ENCODE measurements around the gene PAPPA.
A peak's percentile ranks its signal among the peaks of the same experiment; 100 is the strongest.

Gene PAPPA

DNA sequence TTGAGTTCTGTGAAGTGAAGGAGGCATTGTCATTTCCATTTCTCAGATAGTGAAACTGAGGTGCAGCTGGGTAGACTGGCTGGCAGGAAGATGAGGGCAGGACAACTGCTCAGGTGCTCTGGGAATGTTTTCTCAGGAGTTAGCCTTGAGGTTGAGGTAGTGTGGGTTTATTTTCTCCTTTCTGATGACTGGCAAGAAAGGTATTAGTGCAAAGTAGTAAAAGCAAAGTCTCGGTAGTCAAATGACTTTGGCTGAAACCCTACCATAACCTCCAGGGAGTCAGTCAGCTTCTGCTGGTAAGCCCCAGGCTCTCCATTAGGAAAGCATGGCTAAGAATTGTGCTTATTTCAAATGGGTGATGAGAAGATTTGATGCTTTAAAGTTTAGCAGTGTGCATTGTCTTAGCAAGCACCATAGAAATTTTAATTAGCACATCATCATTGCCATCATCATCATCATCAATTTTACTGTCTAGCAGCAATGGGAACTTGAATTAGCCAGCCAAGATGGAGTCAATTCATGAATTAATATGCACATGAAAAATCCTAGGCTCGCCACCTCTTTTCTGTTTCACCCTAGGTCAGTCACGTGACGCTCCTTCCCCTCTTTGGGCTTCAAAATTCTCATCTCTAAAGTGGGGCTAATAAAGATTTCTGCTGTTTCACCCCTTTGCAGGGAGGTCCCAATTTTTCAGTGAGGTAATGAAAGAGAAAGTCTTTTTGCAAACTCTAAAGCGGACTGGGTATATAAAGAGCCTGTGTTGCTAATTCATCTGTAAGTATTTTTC lies 10.7 kb upstream of the PAPPA start:
- Histone ChIP-seq H3K4me3 (ENCODE audit: low read length) (no peak overlapping the region), H3K9me3 (ENCODE audit: low read length) (no peaks in the 10 kb centered on the region), H3K36me3 (ENCODE audit: insufficient read depth, low read length) (no peaks in the 10 kb centered on the region), H3K27me3 (ENCODE audit: insufficient read depth, low read length) (no peaks in the 10 kb centered on the region), H3K4me1 (ENCODE audit: insufficient read depth, low read length) (no peaks in the 10 kb centered on the region), H2AFZ (ENCODE audit: low read depth, low read length) (no peak overlapping the region)

DNA sequence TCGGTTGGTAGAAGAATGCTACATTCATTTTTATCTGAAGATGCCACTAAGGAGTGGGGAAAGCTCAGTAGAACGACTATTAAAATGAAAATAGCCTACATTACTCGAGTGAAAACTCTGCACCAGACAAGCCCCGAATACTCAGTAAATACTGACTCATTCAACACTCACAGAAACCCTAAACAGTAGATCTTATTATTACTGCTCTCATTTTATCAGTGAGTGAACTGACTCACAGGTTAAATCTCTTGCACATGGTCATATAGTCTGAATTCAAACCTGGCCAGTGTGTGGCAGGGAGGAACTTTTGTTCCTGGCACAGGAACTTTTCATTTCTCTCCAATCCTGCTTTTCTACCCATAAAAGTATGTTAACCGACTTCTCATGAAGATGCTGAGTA lies 9.6 kb upstream of the PAPPA start:
- H3K27me3 ChIP-seq (ENCODE audit: insufficient read depth, low read length), result no peaks in the 10 kb centered on the region
- H2AFZ ChIP-seq (ENCODE audit: low read depth, low read length), result no peak overlapping the region
- H3K9me3 ChIP-seq (ENCODE audit: low read length), result no peaks in the 10 kb centered on the region
- H3K4me1 ChIP-seq (ENCODE audit: insufficient read depth, low read length), result no peaks in the 10 kb centered on the region
- H3K36me3 ChIP-seq (ENCODE audit: insufficient read depth, low read length), result no peaks in the 10 kb centered on the region
- no peak overlapping the region for H3K4me3 ChIP-seq (ENCODE audit: low read length)

DNA sequence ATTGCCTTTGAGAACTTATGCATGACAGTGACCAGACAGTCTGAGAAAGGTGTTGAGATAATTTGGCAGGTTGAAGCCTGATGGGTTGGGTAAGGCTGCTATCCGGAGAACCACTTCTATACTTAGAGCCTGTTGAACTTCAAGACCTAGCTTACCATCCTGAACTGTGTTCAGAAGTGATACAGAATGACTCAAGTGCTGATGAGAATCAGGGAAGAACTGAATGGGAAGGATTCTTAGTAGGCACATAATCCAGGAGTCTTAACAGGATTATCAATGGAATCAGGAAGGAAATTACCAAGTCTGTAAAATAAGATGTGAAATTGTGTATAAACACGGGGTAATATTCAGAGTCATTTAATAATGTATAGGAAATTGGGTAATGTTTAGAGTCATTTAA lies 9.0 kb upstream of the PAPPA start:
- Histone ChIP-seq H3K4me1 (ENCODE audit: insufficient read depth, low read length) (no peaks in the 10 kb centered on the region), H3K36me3 (ENCODE audit: insufficient read depth, low read length) (no peaks in the 10 kb centered on the region), H3K27me3 (ENCODE audit: insufficient read depth, low read length) (no peaks in the 10 kb centered on the region), H3K9me3 (ENCODE audit: low read length) (no peaks in the 10 kb centered on the region), H3K4me3 (ENCODE audit: low read length) (no peak overlapping the region), H2AFZ (ENCODE audit: low read depth, low read length) (no peak overlapping the region)

DNA sequence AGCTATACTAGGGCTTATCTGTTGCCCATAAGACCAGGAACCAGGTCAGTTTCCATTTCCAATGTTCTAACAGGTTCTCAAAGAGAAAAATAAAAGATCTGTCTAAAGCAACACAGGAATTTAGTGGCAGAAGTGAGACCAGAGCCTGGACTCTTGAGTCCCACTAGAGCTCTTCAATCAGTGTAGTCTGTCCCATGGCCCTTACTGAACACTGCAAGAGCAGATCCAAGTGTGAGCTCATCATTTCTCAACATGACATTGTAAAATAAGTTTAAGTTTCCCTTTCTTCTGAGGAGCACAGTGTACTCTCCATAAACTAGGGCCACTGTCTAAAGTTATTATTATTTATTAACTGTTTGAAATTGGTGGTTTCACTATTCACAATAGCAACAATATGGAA lies 8.6 kb upstream of the PAPPA start:
- no peaks in the 10 kb centered on the region for H3K27me3 ChIP-seq (ENCODE audit: insufficient read depth, low read length)
- H3K4me3 ChIP-seq (ENCODE audit: low read length), result no peak overlapping the region
- H3K9me3 ChIP-seq (ENCODE audit: low read length), result no peaks in the 10 kb centered on the region
- no peak overlapping the region for H2AFZ ChIP-seq (ENCODE audit: low read depth, low read length)
- H3K36me3 ChIP-seq (ENCODE audit: insufficient read depth, low read length), result no peaks in the 10 kb centered on the region
- H3K4me1 ChIP-seq (ENCODE audit: insufficient read depth, low read length), result no peaks in the 10 kb centered on the region

DNA sequence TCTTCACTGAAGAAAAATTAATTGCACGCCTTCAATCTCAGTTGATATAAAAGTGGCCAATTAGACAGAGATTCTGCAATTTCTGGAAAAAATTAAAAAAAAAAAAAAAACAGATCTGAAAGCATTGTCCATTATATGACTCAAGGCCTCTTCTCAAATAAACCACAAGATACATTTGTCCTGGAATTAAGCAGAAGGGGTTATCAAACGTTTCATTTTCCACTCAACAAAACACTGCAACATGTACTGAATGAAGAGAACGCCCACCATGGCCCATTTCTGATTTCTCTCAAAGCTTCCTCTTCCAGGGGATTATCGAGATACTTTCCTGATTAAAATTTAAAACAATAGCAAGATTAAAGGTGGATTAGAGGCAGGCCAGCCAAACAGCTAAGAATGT lies 5.8 kb upstream of the PAPPA start:
- H3K4me1 ChIP-seq (ENCODE audit: insufficient read depth, low read length), result peaks cover 2% of the 10 kb centered on the region
- no peak overlapping the region for H2AFZ ChIP-seq (ENCODE audit: low read depth, low read length)
- H3K9me3 ChIP-seq (ENCODE audit: low read length), result no peaks in the 10 kb centered on the region
- no peak overlapping the region for H3K4me3 ChIP-seq (ENCODE audit: low read length)
- no peaks in the 10 kb centered on the region for H3K36me3 ChIP-seq (ENCODE audit: insufficient read depth, low read length)
- no peaks in the 10 kb centered on the region for H3K27me3 ChIP-seq (ENCODE audit: insufficient read depth, low read length)

DNA sequence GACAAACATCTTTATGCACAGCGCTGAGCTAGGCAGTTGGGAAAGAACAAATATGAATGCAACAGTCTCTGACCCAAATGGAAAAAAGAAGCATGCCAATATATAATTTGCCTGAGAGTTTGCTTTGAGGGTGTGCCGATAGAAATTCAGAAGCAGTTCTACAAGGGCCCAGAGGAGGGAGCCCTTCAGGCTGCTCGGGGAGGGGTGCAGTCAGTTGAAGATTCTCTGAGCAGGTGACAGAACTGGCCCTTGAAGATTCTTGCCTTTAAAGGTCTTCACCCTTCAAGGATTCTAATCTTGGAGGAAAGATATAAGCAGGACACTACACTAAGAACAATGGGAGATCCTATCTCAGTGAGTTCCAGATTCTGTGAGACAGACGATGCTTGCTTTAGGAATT lies 3.7 kb upstream of the PAPPA start:
- H3K4me3 ChIP-seq (ENCODE audit: low read length), result no peak overlapping the region
- H3K9me3 ChIP-seq (ENCODE audit: low read length), result no peaks in the 10 kb centered on the region
- H3K36me3 ChIP-seq (ENCODE audit: insufficient read depth, low read length), result no peaks in the 10 kb centered on the region
- H2AFZ ChIP-seq (ENCODE audit: low read depth, low read length), result no peak overlapping the region
- no peaks in the 10 kb centered on the region for H3K27me3 ChIP-seq (ENCODE audit: insufficient read depth, low read length)
- H3K4me1 ChIP-seq (ENCODE audit: insufficient read depth, low read length), result peaks cover 14% of the 10 kb centered on the region

DNA sequence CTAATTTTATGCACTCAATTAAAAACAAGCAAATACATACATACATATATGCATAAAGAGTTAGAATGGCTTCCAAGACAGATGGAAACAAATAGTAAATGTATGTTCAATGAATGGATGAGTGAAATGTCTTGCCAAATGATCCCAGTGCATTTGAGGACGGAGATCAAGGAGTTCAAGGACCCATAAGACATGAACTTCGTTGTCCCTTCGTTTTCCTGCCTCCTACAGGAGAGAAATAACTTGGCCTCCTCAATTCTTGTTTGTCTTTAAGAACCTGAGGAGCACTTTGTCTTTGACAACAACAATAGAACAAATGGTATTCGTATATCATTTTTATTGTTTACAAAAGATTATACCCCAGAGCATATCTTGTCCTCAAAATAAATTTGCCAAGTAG lies 2.4 kb upstream of the PAPPA start:
- Histone ChIP-seq H2AFZ (ENCODE audit: low read depth, low read length) (no peak overlapping the region), H3K4me3 (ENCODE audit: low read length) (no peak overlapping the region), H3K9me3 (ENCODE audit: low read length) (no peaks in the 10 kb centered on the region), H3K36me3 (ENCODE audit: insufficient read depth, low read length) (no peaks in the 10 kb centered on the region), H3K4me1 (ENCODE audit: insufficient read depth, low read length) (peaks cover 25% of the 10 kb centered on the region), H3K27me3 (ENCODE audit: insufficient read depth, low read length) (no peaks in the 10 kb centered on the region)

DNA sequence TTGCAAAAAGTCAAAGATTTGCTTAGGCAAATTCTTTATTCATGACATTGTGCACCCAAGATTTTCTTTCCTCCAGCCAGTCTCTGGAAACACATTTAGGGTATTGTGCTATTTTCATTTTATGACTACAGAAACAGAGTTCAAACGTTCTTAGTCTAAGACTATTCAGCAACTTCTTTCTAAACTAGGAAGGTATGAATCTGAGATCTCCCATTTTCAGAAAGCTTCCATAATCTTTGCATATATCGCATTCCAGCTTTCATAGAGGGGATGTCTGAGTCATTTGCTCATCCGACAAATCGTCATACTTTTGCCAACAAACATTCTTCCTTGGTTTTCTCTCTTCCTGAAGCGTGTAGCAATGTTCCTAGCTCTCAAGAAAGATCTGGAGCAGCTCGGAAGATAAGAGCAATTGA lies 1.6 kb upstream of the PAPPA start:
- no peaks in the 10 kb centered on the region for H3K9me3 ChIP-seq (ENCODE audit: low read length)
- H3K4me1 ChIP-seq (ENCODE audit: insufficient read depth, low read length), result peaks cover 33% of the 10 kb centered on the region
- no peak overlapping the region for H2AFZ ChIP-seq (ENCODE audit: low read depth, low read length)
- H3K27me3 ChIP-seq (ENCODE audit: insufficient read depth, low read length), result no peaks in the 10 kb centered on the region
- no peaks in the 10 kb centered on the region for H3K36me3 ChIP-seq (ENCODE audit: insufficient read depth, low read length)
- no peak overlapping the region for H3K4me3 ChIP-seq (ENCODE audit: low read length)

DNA sequence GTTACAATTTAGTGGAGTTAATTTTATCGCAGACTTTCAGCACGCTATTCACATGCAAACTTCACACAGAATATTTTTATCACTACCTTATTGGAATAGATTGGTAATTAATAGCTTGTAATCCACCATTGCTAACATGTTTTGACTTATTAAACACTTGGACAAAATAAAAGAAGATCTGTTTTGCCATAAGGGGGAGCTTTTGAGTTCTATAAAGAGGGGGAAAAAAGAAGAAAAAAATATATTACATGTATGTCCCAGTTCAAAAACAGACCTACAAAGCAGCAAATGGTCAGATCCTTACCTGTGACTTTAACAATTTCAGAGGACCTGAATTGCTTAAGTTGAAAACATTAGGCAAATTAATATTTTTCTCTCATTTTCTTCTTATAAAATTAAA lies 1.2 kb upstream of the PAPPA start:
- Histone ChIP-seq H3K36me3 (ENCODE audit: insufficient read depth, low read length) (no peaks in the 10 kb centered on the region), H2AFZ (ENCODE audit: low read depth, low read length) (no peak overlapping the region), H3K27me3 (ENCODE audit: insufficient read depth, low read length) (no peaks in the 10 kb centered on the region), H3K4me3 (ENCODE audit: low read length) (no peak overlapping the region), H3K9me3 (ENCODE audit: low read length) (no peaks in the 10 kb centered on the region), H3K4me1 (ENCODE audit: insufficient read depth, low read length) (peaks cover 36% of the 10 kb centered on the region)

DNA sequence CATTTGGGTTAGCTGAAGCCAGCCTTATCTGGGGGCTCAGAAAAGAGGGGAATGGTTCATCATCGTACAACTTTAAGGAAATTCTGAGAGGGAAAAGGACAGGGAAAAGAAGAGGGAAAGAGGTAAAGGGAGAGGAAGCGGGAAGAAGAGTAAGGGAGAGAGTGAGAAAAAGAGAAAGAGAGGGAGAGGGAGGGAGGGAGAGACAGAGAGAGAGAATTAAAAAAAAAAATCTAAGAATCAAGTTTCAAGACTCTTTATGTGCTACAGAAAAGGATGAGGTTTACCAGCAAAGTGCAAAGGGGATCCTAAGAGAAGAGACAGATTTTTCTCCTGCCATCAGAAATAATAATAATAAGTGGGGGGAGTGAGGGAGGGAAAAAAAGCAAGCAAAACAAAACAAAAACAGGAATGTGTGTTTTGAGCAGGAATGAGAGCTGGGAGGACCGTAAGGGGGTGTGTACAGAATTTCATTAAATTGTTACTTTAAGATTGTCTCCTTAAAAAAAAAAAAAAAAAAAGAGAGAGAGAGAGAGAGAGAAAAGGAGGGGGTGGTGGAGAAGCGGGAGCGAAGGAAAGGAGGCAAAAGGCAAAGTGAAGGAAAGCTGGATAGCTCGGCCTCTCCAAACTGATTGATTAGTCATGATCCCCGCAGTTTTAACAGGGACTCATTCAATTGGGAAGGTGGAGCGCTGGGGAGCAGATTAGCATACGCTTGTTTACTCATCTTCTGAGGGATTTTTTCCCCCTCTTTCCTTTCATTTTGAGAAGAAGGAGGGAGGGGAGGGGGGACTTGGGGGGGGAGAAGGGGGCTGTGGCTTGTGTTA lies 438 bp upstream of the PAPPA start:
- H3K36me3 ChIP-seq (ENCODE audit: insufficient read depth, low read length), result no peaks in the 10 kb centered on the region
- peaks cover 41% of the 10 kb centered on the region for H3K4me1 ChIP-seq (ENCODE audit: insufficient read depth, low read length)
- no peaks in the 10 kb centered on the region for H3K27me3 ChIP-seq (ENCODE audit: insufficient read depth, low read length)
- H2AFZ ChIP-seq (ENCODE audit: low read depth, low read length), result no peak overlapping the region
- H3K4me3 ChIP-seq (ENCODE audit: low read length), result no peak overlapping the region
- no peaks in the 10 kb centered on the region for H3K9me3 ChIP-seq (ENCODE audit: low read length)

DNA sequence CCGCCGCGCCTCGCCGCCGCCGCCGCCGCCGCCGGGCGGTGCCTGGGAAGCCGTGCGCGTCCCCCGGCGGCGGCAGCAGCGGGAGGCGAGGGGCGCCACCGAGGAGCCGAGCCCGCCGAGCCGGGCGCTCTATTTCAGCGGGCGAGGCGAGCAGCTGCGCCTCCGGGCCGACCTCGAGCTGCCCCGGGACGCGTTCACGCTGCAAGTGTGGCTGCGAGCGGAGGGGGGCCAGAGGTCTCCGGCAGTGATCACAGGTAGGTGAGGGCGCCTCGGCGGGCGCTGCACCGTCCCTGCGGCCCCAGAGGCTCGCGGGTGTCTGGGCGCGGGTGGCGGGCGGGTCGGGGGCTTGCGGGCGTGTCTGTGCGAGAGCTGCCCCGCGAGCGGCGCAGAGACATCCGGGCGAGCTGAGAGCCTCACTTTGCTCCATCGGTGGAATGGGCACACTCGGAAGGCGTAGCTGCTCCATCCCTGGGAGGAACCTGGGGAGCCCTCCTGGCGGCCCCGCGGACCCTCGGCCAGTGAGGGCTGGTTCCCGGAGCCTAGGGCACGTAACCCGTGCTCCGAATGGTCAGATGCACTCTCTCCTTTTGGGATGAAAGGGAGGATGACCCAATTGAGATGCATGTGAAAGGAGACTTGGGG lies 864 bp downstream of the PAPPA start:
- H2AFZ ChIP-seq (ENCODE audit: low read depth, low read length), result peak overlapping the region; percentile 75
- peak overlapping the region; percentile 59 for H3K4me3 ChIP-seq (ENCODE audit: low read length)
- no peaks in the 10 kb centered on the region for H3K27me3 ChIP-seq (ENCODE audit: insufficient read depth, low read length)
- H3K36me3 ChIP-seq (ENCODE audit: insufficient read depth, low read length), result no peaks in the 10 kb centered on the region
- no peaks in the 10 kb centered on the region for H3K9me3 ChIP-seq (ENCODE audit: low read length)
- H3K4me1 ChIP-seq (ENCODE audit: insufficient read depth, low read length), result peaks cover 41% of the 10 kb centered on the region

DNA sequence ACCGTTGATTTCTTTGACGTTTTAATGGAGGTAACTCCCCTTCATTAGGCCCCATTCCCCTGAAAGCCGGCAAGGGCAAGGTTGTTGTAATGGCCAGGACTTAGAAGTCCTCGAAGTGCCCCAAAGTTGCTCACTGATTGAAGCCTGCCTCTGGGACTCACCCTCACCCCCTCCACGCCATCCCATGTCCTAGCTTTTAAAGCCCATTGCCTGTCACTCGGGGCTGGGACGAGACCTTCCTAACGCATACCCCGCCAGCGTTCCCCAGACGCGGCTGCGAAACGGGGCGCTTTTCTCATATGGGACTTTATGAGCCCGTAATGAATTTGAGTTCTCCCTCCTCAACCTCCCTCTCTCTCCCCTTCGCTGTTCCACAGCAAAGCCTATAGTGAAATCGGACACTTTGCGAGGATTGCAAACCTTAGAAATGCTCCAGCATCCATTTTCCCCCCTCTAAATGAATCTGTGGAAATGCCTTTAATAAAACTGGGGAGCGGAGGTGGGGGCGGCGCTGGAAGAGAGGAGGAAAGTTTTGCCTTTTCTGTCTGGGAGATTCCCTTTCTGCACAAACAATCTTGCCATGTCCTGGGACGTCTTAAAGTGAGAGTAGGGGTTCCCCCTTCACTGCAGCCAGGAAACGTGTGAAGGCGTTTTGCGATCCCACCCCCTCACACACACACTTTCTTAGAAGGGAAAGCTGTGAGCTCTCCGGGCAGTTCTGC lies 1.5 kb downstream of the PAPPA start:
- Histone ChIP-seq H3K36me3 (ENCODE audit: insufficient read depth, low read length) (no peaks in the 10 kb centered on the region), H3K9me3 (ENCODE audit: low read length) (no peaks in the 10 kb centered on the region), H3K4me3 (ENCODE audit: low read length) (peak overlapping the region; percentile 59), H2AFZ (ENCODE audit: low read depth, low read length) (peak overlapping the region; percentile 75), H3K4me1 (ENCODE audit: insufficient read depth, low read length) (peaks cover 41% of the 10 kb centered on the region), H3K27me3 (ENCODE audit: insufficient read depth, low read length) (no peaks in the 10 kb centered on the region)

DNA sequence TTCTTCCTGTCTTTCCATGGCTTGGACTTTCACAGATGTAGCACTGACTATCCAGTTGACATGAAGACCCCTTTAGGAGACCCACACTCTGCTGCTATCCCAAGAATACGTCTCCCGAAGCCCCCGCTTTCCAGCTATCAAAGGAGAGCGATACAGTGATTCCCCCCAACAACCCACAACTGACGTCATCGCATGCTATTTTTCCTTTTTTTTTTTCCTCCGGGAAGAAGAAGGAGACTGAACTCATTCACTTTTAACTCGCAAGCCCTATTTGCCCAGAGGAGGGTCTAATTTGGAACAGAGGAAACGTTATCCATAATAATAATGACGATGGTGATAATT lies 2.1 kb downstream of the PAPPA start:
- Histone ChIP-seq H3K4me1 (ENCODE audit: insufficient read depth, low read length) (peaks cover 41% of the 10 kb centered on the region), H3K36me3 (ENCODE audit: insufficient read depth, low read length) (no peaks in the 10 kb centered on the region), H3K9me3 (ENCODE audit: low read length) (no peaks in the 10 kb centered on the region), H2AFZ (ENCODE audit: low read depth, low read length) (peak overlapping the region; percentile 75), H3K4me3 (ENCODE audit: low read length) (peak overlapping the region; percentile 59), H3K27me3 (ENCODE audit: insufficient read depth, low read length) (no peaks in the 10 kb centered on the region)

Data from neuron (in vitro differentiated cells).